Gastroesophageal sphincter (tissue), 4 donors: Measurements from ENCODE around the gene ATP5F1E. TPM values are rescaled to one million over a fixed set of nuclear protein-coding genes. Genes with fewer than 3 reads are reported as not detected.
A peak's percentile ranks its signal among the peaks of the same experiment; 100 is the strongest.

Experiments
- ATAC-seq: fragments of 150-250 bp; one replicate; pipeline ENCODE4 v1.9.1; 2016; ENCODE audit warnings: mild to moderate bottlenecking, moderate library complexity
- H3K27ac ChIP-seq, 4 donors: fragments of 200-600 bp; sonication (generic) in 3 of 4; 1 replicate in 3 of 4; 2 replicates in 1 of 4; pipeline ENCODE4 v1.5.1; 2016 to 2019
- H3K27me3 ChIP-seq: fragments of 200-600 bp; sonication (generic); one replicate; pipeline ENCODE4 v1.5.1; 2019
- H3K36me3 ChIP-seq, 2 donors: fragments of 200-600 bp; sonication (generic); one replicate each; pipeline ENCODE4 v1.5.1; 2019; ENCODE audit warnings: control low read depth in 1 of 2
- H3K4me1 ChIP-seq, 3 donors: fragments of 200-600 bp; sonication (generic); 1 replicate in 2 of 3; 2 replicates in 1 of 3; pipeline ENCODE4 v1.5.1; 2016 to 2019; ENCODE audit warnings: control low read depth in 2 of 3
- H3K4me3 ChIP-seq, 2 donors: fragments of 200-600 bp; sonication (generic); one replicate each; pipeline ENCODE4 v1.5.1; 2019; ENCODE audit warnings: mild to moderate bottlenecking in 1 of 2, moderate library complexity in 1 of 2
- H3K9me3 ChIP-seq, 3 donors: fragments of 200-600 bp; sonication (generic); one replicate each; pipeline ENCODE4 v1.5.1; 2017 to 2019; ENCODE audit warnings: control low read depth in 2 of 3
- CTCF ChIP-seq, 4 experiments: fragments of 200-600 bp in 2 of 4; fragments of 450-650 bp in 2 of 4; sonication (generic) in 1 of 4; IDR thresholded peaks; one replicate each; pipeline ENCODE4 v1.5.1; 2017 to 2019; ENCODE audit warnings: antibody characterized with exemption in 4 of 4, mild to moderate bottlenecking in 2 of 4, moderate library complexity in 2 of 4
- EP300 ChIP-seq: sonication (generic); formaldehyde crosslinking; IDR thresholded peaks from one replicate; pipeline ENCODE4 v1.6.1; 2017; ENCODE audit warnings: antibody characterized with exemption, mild to moderate bottlenecking
- POLR2A ChIP-seq, 2 donors: fragments of 450-650 bp; IDR thresholded peaks; one replicate each; pipeline ENCODE4 v1.6.1; 2017; ENCODE audit warnings: antibody characterized with exemption in 2 of 2, mild to moderate bottlenecking in 2 of 2, moderate library complexity in 1 of 2
- POLR2AphosphoS5 ChIP-seq: sonication (generic); formaldehyde crosslinking; IDR thresholded peaks from one replicate; pipeline ENCODE4 v1.6.1; 2017; ENCODE audit warnings: antibody characterized with exemption
- WGBS, 2 donors: methylation state at CpG; one replicate each; pipeline ENCODE4 v1.1.5; 2018; ENCODE audit warnings: low coverage in 1 of 2; 5-methylcytosine and 5-hydroxymethylcytosine counted together
- total RNA-seq, 4 donors: library from RNA; depleted of rRNA; stranded (reverse); fragments of >200 nt; gene quantifications; one replicate each; pipeline ENCODE4 v1.1.0, GENCODE V29; 2016

Gene ATP5F1E
- total RNA-seq, 4 donors from 2014 or later = 23.1 to 40.6 (median 35.4) TPM

- peak overlapping the region in 1 of 2 donors; percentile 3 for H3K4me3 ChIP-seq
- peaks cover 0 to 55% of the 10 kb centered on the region in 2 donors for H3K36me3 ChIP-seq
Measured at GRCh38 chr20:59028812-59029211, 3.3 kb downstream of the ATP5F1E start.

DNA sequence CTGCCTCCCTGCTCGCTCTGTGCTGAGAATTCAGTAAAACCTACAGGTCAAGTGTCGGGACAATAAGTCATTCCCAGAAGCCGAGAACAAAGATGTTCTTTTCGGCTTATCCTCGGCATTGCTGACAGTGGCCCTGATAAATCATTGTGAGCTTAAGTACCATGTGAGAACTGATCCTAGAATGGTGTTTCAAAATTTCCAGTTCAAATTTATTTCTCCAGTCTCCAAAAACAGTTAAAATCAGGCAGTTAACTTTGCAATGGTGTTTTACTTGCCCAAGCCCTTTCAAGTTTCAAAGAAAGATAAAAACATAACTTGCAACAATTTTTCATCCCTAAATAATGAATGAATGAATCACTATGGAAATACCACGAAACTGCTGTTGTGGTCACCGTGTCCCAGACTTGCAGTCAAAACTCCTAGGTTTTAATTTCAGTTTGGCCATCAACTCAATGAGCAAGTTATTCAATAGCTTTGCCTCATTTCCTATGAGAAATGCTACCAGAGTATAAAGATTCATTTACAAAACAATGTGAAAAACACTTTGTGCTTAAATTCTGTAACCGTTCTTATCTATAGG, 4.3 kb downstream of the ATP5F1E start:
- peaks cover 11 to 58% (median 23%) of the 10 kb centered on the region in 3 donors for H3K4me1 ChIP-seq
- peaks cover 0 to 63% of the 10 kb centered on the region in 2 donors for H3K36me3 ChIP-seq
- no peaks in the 10 kb centered on the region for H3K9me3 ChIP-seq
- TF ChIP-seq CTCF (IDR thresholded peaks at IDR 0.05) (no peak), POLR2AphosphoS5 (no peak), POLR2A (IDR thresholded peaks at IDR 0.05) (no peak), EP300 (no peak)
- WGBS, 2 donors = 58 to 72% methylated on average over 8 of the region's 8 CpGs
- no peak for ATAC-seq
- H3K27me3 ChIP-seq = no peaks in the 10 kb centered on the region
- H3K4me3 ChIP-seq = no peak overlapping the region
- H3K27ac ChIP-seq = no peak overlapping the region

More at GRCh38 chr20:59028812-59029211, 3.3 kb downstream of the ATP5F1E start:
- WGBS, 2 donors = 20 to 23% methylated on average over 1 to 2 of the region's 2 CpGs
- no peak for ATAC-seq
- Histone ChIP-seq H3K9me3 (no peaks in the 10 kb centered on the region), H3K27ac (no peak overlapping the region), H3K4me1 (peaks cover 11 to 63% (median 23%) of the 10 kb centered on the region in 3 donors), H3K27me3 (no peaks in the 10 kb centered on the region)
- no peak for TF ChIP-seq POLR2AphosphoS5
- no peak for TF ChIP-seq CTCF (IDR thresholded peaks at IDR 0.05)
- no peak for TF ChIP-seq POLR2A (IDR thresholded peaks at IDR 0.05)
- no peak for TF ChIP-seq EP300

GRCh38 chr20:59026904-59027740, 5.0 kb downstream of the ATP5F1E start:
- Histone ChIP-seq H3K4me3 (no peak overlapping the region), H3K9me3 (no peaks in the 10 kb centered on the region), H3K27me3 (no peaks in the 10 kb centered on the region), H3K27ac (no peak overlapping the region), H3K4me1 (peaks cover 11 to 56% (median 23%) of the 10 kb centered on the region in 3 donors), H3K36me3 (peaks cover 0 to 71% of the 10 kb centered on the region in 2 donors)
- 65 to 69% methylated on average over 5 of the region's 5 CpGs for WGBS, 2 donors
- TF ChIP-seq CTCF (IDR thresholded peaks at IDR 0.05) = no peak
- TF ChIP-seq EP300 = no peak
- no peak for TF ChIP-seq POLR2AphosphoS5
- TF ChIP-seq POLR2A (IDR thresholded peaks at IDR 0.05) = no peak
- ATAC-seq = no peak

DNA sequence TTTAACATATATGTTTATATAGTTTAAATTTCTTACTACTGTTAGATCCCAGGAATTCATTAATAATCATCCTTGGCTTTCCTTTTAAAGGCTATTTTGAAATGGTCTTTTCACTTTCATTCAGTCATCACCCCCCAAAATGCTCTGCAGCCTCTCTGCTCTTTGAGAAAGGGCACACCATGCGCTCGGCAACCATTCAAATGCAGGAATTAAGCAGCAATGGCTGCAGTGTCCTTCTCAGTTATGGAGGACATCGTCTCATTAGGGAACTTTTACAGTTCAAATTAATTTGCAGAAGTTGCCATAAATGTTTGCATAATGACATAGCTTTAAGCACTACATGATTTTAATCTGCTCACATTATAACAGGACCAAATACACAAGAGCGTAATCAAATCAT, 6.6 kb downstream of the ATP5F1E start:
- no peak overlapping the region for H3K27ac ChIP-seq
- no peaks in the 10 kb centered on the region for H3K9me3 ChIP-seq
- peaks cover 5 to 48% (median 15%) of the 10 kb centered on the region in 3 donors for H3K4me1 ChIP-seq
- 80 to 89% methylated on average over 4 of the region's 4 CpGs for WGBS, 2 donors
- no peaks in the 10 kb centered on the region for H3K27me3 ChIP-seq
- no peak for ATAC-seq
- H3K4me3 ChIP-seq = no peak overlapping the region
- H3K36me3 ChIP-seq = peaks cover 0 to 79% of the 10 kb centered on the region in 2 donors
- no peak for TF ChIP-seq CTCF (IDR thresholded peaks at IDR 0.05)
- TF ChIP-seq EP300 = no peak
- TF ChIP-seq POLR2AphosphoS5 = no peak
- TF ChIP-seq POLR2A (IDR thresholded peaks at IDR 0.05) = no peak
